Colonic mucosa (tissue), 4 donors: ENCODE results near the gene GPR63. TPM values are rescaled to one million over a fixed set of nuclear protein-coding genes. Genes with fewer than 3 reads are reported as not detected.

Experiments used
- DNase-seq: peaks from one replicate; pipeline ENCODE4 v3.0.0-alpha.2; 2020
- H3K27ac ChIP-seq: fragments of 200-600 bp; one replicate; pipeline ENCODE4 v1.8.0; 2021
- H3K27me3 ChIP-seq: fragments of 200-600 bp; one replicate; pipeline ENCODE4 v1.8.0; 2021
- H3K36me3 ChIP-seq: fragments of 200-600 bp; one replicate; pipeline ENCODE4 v1.8.0; 2021
- H3K4me1 ChIP-seq: fragments of 200-600 bp; one replicate; pipeline ENCODE4 v1.8.0; 2021; ENCODE audit warnings: mild to moderate bottlenecking
- H3K4me3 ChIP-seq: fragments of 200-600 bp; one replicate; pipeline ENCODE4 v1.8.0; 2021
- H3K9ac ChIP-seq, 2 donors: one replicate each; pipeline ENCODE4 v1.7.0; 2013; ENCODE audit warnings: control low read depth in 2 of 2, low read depth in 2 of 2, low read length in 2 of 2
- H3K9me3 ChIP-seq: fragments of 200-600 bp; one replicate; pipeline ENCODE4 v1.8.0; 2021
- intact Hi-C: fragments of 100-400 bp; cut with DNase I; formaldehyde crosslinking; loops from one replicate; pipeline ENCODE4 v1.14.1; 2022
- total RNA-seq, 2 donors: library from RNA; stranded (reverse); fragmentation: NEBNext Ultra II Directional in 1 of 2; extraction: Animal tissue kit (Norgen Biotek cat#: 25700) in 1 of 2; gene quantifications; one replicate each; pipeline ENCODE4 v1.2.1, GENCODE V29; 2021
- TF ChIP-seq, protein P1 (sequence below): fragments of 200-600 bp; IDR thresholded peaks from one replicate; pipeline ENCODE4 v1.8.0; 2022; ENCODE audit warnings: antibody characterized with exemption, mild to moderate bottlenecking
- donor health status: healthy.
- donor health status: DM: no; HTN: no; CAD: no.
- donor health status: DM: no; HTN: no; CAD: no.

Gene GPR63
- total RNA-seq, 2 donors from 2014 or later, result 0.96 to 1.9 TPM

- no peaks in the 10 kb centered on the region for H3K4me1 ChIP-seq
- no peaks in the 10 kb centered on the region for H3K27me3 ChIP-seq
- H3K27ac ChIP-seq, result no peak overlapping the region
- no peaks in the 10 kb centered on the region for H3K36me3 ChIP-seq
- H3K9ac ChIP-seq, result no peak overlapping the region
- no peaks in the 10 kb centered on the region for H3K9me3 ChIP-seq
- DNase-seq, result no peak
- H3K4me3 ChIP-seq, result no peak overlapping the region
- TF ChIP-seq, protein P1, sequence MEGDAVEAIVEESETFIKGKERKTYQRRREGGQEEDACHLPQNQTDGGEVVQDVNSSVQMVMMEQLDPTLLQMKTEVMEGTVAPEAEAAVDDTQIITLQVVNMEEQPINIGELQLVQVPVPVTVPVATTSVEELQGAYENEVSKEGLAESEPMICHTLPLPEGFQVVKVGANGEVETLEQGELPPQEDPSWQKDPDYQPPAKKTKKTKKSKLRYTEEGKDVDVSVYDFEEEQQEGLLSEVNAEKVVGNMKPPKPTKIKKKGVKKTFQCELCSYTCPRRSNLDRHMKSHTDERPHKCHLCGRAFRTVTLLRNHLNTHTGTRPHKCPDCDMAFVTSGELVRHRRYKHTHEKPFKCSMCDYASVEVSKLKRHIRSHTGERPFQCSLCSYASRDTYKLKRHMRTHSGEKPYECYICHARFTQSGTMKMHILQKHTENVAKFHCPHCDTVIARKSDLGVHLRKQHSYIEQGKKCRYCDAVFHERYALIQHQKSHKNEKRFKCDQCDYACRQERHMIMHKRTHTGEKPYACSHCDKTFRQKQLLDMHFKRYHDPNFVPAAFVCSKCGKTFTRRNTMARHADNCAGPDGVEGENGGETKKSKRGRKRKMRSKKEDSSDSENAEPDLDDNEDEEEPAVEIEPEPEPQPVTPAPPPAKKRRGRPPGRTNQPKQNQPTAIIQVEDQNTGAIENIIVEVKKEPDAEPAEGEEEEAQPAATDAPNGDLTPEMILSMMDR, result no peak
- intact Hi-C loops, result no loop called here
Observed at GRCh38 chr6:96792561-96793190, 44.6 kb downstream of the GPR63 start.

- no peak overlapping the region for H3K27ac ChIP-seq
- no peak for DNase-seq
- no peaks in the 10 kb centered on the region for H3K4me1 ChIP-seq
- intact Hi-C loops, result no loop called here
- H3K4me3 ChIP-seq, result no peak overlapping the region
- H3K36me3 ChIP-seq, result no peaks in the 10 kb centered on the region
- no peaks in the 10 kb centered on the region for H3K9me3 ChIP-seq
- no peak overlapping the region for H3K9ac ChIP-seq
- no peaks in the 10 kb centered on the region for H3K27me3 ChIP-seq
- TF ChIP-seq, protein P1, result no peak
Observed at GRCh38 chr6:96789871-96790270, 47.4 kb downstream of the GPR63 start.

GRCh38 chr6:96787846-96788580 lies 49.3 kb downstream of the GPR63 start:
- Histone ChIP-seq H3K36me3 (no peaks in the 10 kb centered on the region), H3K27ac (no peak overlapping the region), H3K27me3 (no peaks in the 10 kb centered on the region), H3K4me1 (no peaks in the 10 kb centered on the region), H3K4me3 (no peak overlapping the region), H3K9ac (no peak overlapping the region), H3K9me3 (no peaks in the 10 kb centered on the region)
- DNase-seq, result no peak
- TF ChIP-seq, protein P1, result no peak
- intact Hi-C loops, result no loop called here

DNA sequence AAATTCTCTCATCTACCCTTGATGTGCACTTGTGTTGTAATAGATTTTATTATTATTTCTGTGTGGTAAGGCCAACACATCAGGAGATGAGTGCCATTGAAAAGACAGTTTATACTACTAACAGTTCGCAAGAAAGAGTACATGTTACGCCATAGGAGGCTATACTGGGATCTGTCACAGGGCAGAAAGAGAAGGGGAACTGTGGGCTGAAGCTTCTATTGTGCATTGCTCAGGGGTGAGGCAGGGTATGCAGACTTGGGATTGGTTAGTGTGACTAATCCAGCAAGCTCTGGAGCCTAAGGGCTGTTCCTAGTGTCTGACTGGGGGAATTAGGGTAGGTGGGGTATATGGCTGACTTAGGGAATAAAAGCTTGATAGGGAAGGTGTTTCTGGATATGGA lies 50.9 kb downstream of the GPR63 start:
- no peak overlapping the region for H3K27ac ChIP-seq
- intact Hi-C loops, result no loop called here
- no peaks in the 10 kb centered on the region for H3K36me3 ChIP-seq
- no peak overlapping the region for H3K4me3 ChIP-seq
- H3K9me3 ChIP-seq, result no peaks in the 10 kb centered on the region
- no peak for DNase-seq
- H3K9ac ChIP-seq, result no peak overlapping the region
- no peaks in the 10 kb centered on the region for H3K4me1 ChIP-seq
- no peaks in the 10 kb centered on the region for H3K27me3 ChIP-seq
- TF ChIP-seq, protein P1, result no peak

GRCh38 chr6:96784650-96785049 lies 52.6 kb downstream of the GPR63 start:
- intact Hi-C loops, result no loop called here
- Histone ChIP-seq H3K27ac (no peak overlapping the region), H3K9ac (no peak overlapping the region), H3K27me3 (no peaks in the 10 kb centered on the region), H3K9me3 (no peaks in the 10 kb centered on the region), H3K4me1 (no peaks in the 10 kb centered on the region), H3K36me3 (no peaks in the 10 kb centered on the region), H3K4me3 (no peak overlapping the region)
- no peak for DNase-seq
- TF ChIP-seq, protein P1, result no peak
